ENCODE results near the gene PDLIM1. TPM values are rescaled to one million over a fixed set of nuclear protein-coding genes. Genes with fewer than 3 reads are reported as not detected.

Gene PDLIM1
- total and polyA plus RNA-seq, 2 donors from 2014 or later = 72.9 to 148 TPM

GRCh38 chr10:95187617-95188016 lies 103.2 kb downstream of the PDLIM1 start:
- H3K4me1 ChIP-seq (ENCODE audit: control insufficient read depth in 2 of 3, insufficient read depth in 2 of 3, low read depth in 1 of 3, low read length in 3 of 3) = no peaks in the 10 kb centered on the region
- no peaks in the 10 kb centered on the region for H3K36me3 ChIP-seq (ENCODE audit: control insufficient read depth in 2 of 3, insufficient read depth in 3 of 3, low read length in 3 of 3)
- H3K4me3 ChIP-seq (ENCODE audit: low read length in 3 of 3) = no peak overlapping the region
- FAIRE-seq = no peak
- no peak overlapping the region for H3K27ac ChIP-seq (ENCODE audit: low read depth in 2 of 2, low read length in 2 of 2)
- H3K9ac ChIP-seq (ENCODE audit: low read length in 3 of 3) = no peak overlapping the region
- no peak for DNase-seq
- H3K27me3 ChIP-seq (ENCODE audit: control insufficient read depth, insufficient read depth, low read length) = no peaks in the 10 kb centered on the region
- TF ChIP-seq CTCF (IDR thresholded peaks at IDR 0.05; ENCODE audit: borderline replicate concordance, extremely low read depth, insufficient read depth) = no peak
- intact Hi-C loops (cut with DNase I) = no loop called here
- H3K9me3 ChIP-seq (ENCODE audit: control insufficient read depth in 2 of 3, insufficient read depth in 1 of 3, low read length in 3 of 3) = no peaks in the 10 kb centered on the region

Other genes with a start within 250 kb of the PDLIM1 start
- 1.4 TPM for gene CYP2C8, start 221.5 kb downstream of the PDLIM1 start, total RNA-seq
- 0.69 TPM for gene CYP2C8, start 221.5 kb downstream of the PDLIM1 start, polyA plus RNA-seq (ENCODE audit: insufficient read depth, low read depth, low replicate concordance)
- not detected for gene ACSM6, start 96.8 kb downstream of the PDLIM1 start, total RNA-seq
- gene ACSM6, start 96.8 kb downstream of the PDLIM1 start, polyA plus RNA-seq (ENCODE audit: insufficient read depth, low read depth, low replicate concordance) = 0.34 TPM

Measured in kidney (tissue), 14 donors.